ENCODE data around the gene ZFR2.

DNA sequence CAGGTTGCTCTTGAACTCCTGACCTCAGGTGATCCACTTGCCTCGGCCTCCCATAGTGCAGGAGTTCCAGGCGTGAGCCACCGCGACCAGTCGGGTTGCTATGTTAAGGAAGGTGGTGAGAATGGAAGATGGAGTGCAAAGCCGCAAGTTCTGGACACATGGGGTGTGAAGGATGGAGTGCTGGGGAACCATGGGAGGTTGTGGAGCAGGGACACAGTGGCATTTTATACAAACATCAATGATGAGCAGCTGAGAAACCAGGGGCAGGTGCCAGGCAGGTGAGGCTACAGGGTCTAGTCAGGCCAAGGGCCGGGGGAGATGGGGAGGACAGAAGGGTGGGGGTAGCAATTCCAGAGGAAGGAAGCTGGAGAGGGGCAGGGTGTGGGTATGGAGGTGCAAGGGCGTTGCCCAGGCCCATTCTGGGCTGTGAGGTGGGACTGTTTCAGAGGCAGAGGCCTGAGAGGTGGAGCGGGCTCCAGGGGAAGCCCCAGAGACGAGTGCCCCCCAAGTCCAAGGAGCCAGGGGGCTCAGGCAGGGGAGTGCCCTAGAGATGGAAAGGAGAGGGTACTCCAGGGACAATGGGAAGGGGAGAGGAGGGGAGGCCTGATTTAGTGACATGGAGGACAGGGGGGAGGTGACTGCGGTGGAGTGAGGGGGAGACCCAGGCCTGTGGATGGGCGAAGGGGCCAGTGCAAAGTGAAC is 94.9 kb downstream of the ZFR2 start:
- no peak for TF ChIP-seq JUND (IDR thresholded peaks at IDR 0.05; ENCODE audit: low read depth, low read length)
- no peak for TF ChIP-seq JUNB (IDR thresholded peaks at IDR 0.05)
- TF ChIP-seq LARP7 (IDR thresholded peaks at IDR 0.05) = no peak
- TF ChIP-seq, protein P1, sequence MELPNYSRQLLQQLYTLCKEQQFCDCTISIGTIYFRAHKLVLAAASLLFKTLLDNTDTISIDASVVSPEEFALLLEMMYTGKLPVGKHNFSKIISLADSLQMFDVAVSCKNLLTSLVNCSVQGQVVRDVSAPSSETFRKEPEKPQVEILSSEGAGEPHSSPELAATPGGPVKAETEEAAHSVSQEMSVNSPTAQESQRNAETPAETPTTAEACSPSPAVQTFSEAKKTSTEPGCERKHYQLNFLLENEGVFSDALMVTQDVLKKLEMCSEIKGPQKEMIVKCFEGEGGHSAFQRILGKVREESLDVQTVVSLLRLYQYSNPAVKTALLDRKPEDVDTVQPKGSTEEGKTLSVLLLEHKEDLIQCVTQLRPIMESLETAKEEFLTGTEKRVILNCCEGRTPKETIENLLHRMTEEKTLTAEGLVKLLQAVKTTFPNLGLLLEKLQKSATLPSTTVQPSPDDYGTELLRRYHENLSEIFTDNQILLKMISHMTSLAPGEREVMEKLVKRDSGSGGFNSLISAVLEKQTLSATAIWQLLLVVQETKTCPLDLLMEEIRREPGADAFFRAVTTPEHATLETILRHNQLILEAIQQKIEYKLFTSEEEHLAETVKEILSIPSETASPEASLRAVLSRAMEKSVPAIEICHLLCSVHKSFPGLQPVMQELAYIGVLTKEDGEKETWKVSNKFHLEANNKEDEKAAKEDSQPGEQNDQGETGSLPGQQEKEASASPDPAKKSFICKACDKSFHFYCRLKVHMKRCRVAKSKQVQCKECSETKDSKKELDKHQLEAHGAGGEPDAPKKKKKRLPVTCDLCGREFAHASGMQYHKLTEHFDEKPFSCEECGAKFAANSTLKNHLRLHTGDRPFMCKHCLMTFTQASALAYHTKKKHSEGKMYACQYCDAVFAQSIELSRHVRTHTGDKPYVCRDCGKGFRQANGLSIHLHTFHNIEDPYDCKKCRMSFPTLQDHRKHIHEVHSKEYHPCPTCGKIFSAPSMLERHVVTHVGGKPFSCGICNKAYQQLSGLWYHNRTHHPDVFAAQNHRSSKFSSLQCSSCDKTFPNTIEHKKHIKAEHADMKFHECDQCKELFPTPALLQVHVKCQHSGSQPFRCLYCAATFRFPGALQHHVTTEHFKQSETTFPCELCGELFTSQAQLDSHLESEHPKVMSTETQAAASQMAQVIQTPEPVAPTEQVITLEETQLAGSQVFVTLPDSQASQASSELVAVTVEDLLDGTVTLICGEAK (IDR thresholded peaks at IDR 0.05; ENCODE audit: borderline replicate concordance) = no peak
- TF ChIP-seq, protein P2, sequence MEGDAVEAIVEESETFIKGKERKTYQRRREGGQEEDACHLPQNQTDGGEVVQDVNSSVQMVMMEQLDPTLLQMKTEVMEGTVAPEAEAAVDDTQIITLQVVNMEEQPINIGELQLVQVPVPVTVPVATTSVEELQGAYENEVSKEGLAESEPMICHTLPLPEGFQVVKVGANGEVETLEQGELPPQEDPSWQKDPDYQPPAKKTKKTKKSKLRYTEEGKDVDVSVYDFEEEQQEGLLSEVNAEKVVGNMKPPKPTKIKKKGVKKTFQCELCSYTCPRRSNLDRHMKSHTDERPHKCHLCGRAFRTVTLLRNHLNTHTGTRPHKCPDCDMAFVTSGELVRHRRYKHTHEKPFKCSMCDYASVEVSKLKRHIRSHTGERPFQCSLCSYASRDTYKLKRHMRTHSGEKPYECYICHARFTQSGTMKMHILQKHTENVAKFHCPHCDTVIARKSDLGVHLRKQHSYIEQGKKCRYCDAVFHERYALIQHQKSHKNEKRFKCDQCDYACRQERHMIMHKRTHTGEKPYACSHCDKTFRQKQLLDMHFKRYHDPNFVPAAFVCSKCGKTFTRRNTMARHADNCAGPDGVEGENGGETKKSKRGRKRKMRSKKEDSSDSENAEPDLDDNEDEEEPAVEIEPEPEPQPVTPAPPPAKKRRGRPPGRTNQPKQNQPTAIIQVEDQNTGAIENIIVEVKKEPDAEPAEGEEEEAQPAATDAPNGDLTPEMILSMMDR (IDR thresholded peaks at IDR 0.05 in 2 of 3, conservative IDR thresholded peaks at IDR 0.05 in 1 of 3; ENCODE audit: control insufficient read depth in 2 of 3, extremely low read depth in 1 of 3, insufficient read depth in 1 of 3, low read depth in 3 of 3, low read length in 3 of 3) = no peak
- TF ChIP-seq PML (IDR thresholded peaks at IDR 0.05; ENCODE audit: low read length) = no peak
- no peak for TF ChIP-seq EZH2 (IDR thresholded peaks at IDR 0.05; ENCODE audit: borderline replicate concordance, control insufficient read depth, low read depth, low read length)
- TF ChIP-seq POLR2A (IDR thresholded peaks at IDR 0.05; ENCODE audit: low read depth, low read length) = no peak
- no peak for TF ChIP-seq PBX3 (IDR thresholded peaks at IDR 0.05; ENCODE audit: insufficient replicate concordance, low read depth, low read length)
- no peak for TF ChIP-seq PAX5 (IDR thresholded peaks at IDR 0.05; ENCODE audit: borderline replicate concordance, low read depth, low read length)
